ENCODE data around the gene MTX1.
"Not testable (repeated sequence)": the region's sequence is repeated elsewhere in the genome, so short reads cannot be mapped to it uniquely, and the experiment has no call there.

MTX1 gene

GRCh38 chr1:155208541-155209311 lies at the start of gene MTX1:
Gene MTX1 (plus strand): TSS chr1:155208695. CDS start chr1:155208805, 110 bp downstream.
- Histone ChIP-seq H3K27me3 (ENCODE audit: control insufficient read depth, low read length) (no peaks in the 10 kb centered on the region), H3K4me2 (ENCODE audit: low read length) (peak within 1 kb of the TSS; percentile 93), H4K20me1 (ENCODE audit: control insufficient read depth, insufficient read depth, low read depth, low read length) (no peaks in the 10 kb centered on the region), H3K4me1 (ENCODE audit: control insufficient read depth, low read length) (peaks cover 36% of the 10 kb centered on the region), H3K4me3 (ENCODE audit: low read length) (peak within 1 kb of the TSS; percentile 97), H3K9me3 (ENCODE audit: control insufficient read depth, insufficient read depth, low read length) (no peaks in the 10 kb centered on the region), H3K9me2 (replicated peaks; ENCODE audit: control insufficient read depth, low read length) (no peaks in the 10 kb centered on the region), H3K36me3 (ENCODE audit: control insufficient read depth, low read length) (peaks cover 4% of the 10 kb centered on the region), H3K27ac (ENCODE audit: low read depth, low read length) (peak within 1 kb of the TSS; percentile 76), H3K79me2 (ENCODE audit: control insufficient read depth, low read length) (peaks cover 11% of the 10 kb centered on the region), H3F3A (ENCODE audit: control insufficient read depth, insufficient read depth) (peaks cover 5% of the 10 kb centered on the region)
- TF ChIP-seq CTCF (IDR thresholded peaks at IDR 0.05; ENCODE audit: low read depth, low read length, poor library complexity, severe bottlenecking), result no peak
- no peak for TF ChIP-seq EZH2phosphoT487 (IDR thresholded peaks at IDR 0.05; ENCODE audit: borderline replicate concordance, low read length)

GRCh38 chr1:155158991-155159390 lies 49.5 kb upstream of the MTX1 start:
- H3K36me3 ChIP-seq (ENCODE audit: control insufficient read depth, low read length), result no peaks in the 10 kb centered on the region
- H4K20me1 ChIP-seq (ENCODE audit: control insufficient read depth, insufficient read depth, low read depth, low read length), result no peaks in the 10 kb centered on the region
- no peaks in the 10 kb centered on the region for H3K9me3 ChIP-seq (ENCODE audit: control insufficient read depth, insufficient read depth, low read length)
- TF ChIP-seq EZH2phosphoT487 (IDR thresholded peaks at IDR 0.05; ENCODE audit: borderline replicate concordance, low read length), result no peak
- H3K27ac ChIP-seq (ENCODE audit: low read depth, low read length), result no peak overlapping the region
- peaks cover 2% of the 10 kb centered on the region; the same call in 1 of the 2 replicates for H3K27me3 ChIP-seq (ENCODE audit: control insufficient read depth, low read length)
- H3K4me3 ChIP-seq (ENCODE audit: low read length), result no peak overlapping the region
- H3K4me2 ChIP-seq (ENCODE audit: low read length), result no peak overlapping the region
- 0 out of 2 replicates have a peak, but pooled peaks cover 3% of the 10 kb centered on the region for H3F3A ChIP-seq (ENCODE audit: control insufficient read depth, insufficient read depth)
- no peaks in the 10 kb centered on the region for H3K4me1 ChIP-seq (ENCODE audit: control insufficient read depth, low read length)
- H3K79me2 ChIP-seq (ENCODE audit: control insufficient read depth, low read length), result no peaks in the 10 kb centered on the region
- no peaks in the 10 kb centered on the region for H3K9me2 ChIP-seq (replicated peaks; ENCODE audit: control insufficient read depth, low read length)

- Histone ChIP-seq H3K4me3 (ENCODE audit: low read length) (no peak overlapping the region), H4K20me1 (ENCODE audit: control insufficient read depth, insufficient read depth, low read depth, low read length) (no peaks in the 10 kb centered on the region), H3K79me2 (ENCODE audit: control insufficient read depth, low read length) (no peaks in the 10 kb centered on the region), H3K27ac (ENCODE audit: low read depth, low read length) (no peak overlapping the region), H3K9me2 (replicated peaks; ENCODE audit: control insufficient read depth, low read length) (no peaks in the 10 kb centered on the region), H3K27me3 (ENCODE audit: control insufficient read depth, low read length) (peaks cover 1% of the 10 kb centered on the region; the same call in 1 of the 2 replicates), H3F3A (ENCODE audit: control insufficient read depth, insufficient read depth) (0 out of 2 replicates have a peak, but pooled peaks cover 3% of the 10 kb centered on the region), H3K36me3 (ENCODE audit: control insufficient read depth, low read length) (no peaks in the 10 kb centered on the region), H3K9me3 (ENCODE audit: control insufficient read depth, insufficient read depth, low read length) (no peaks in the 10 kb centered on the region), H3K4me1 (ENCODE audit: control insufficient read depth, low read length) (peaks cover 4% of the 10 kb centered on the region; the same call in 1 of the 2 replicates), H3K4me2 (ENCODE audit: low read length) (no peak overlapping the region)
- no peak for TF ChIP-seq EZH2phosphoT487 (IDR thresholded peaks at IDR 0.05; ENCODE audit: borderline replicate concordance, low read length)
- TF ChIP-seq CTCF (IDR thresholded peaks at IDR 0.05; ENCODE audit: low read depth, low read length, poor library complexity, severe bottlenecking), result no peak
These were observed 48.4 kb upstream of the MTX1 start for GRCh38 chr1:155160128-155160527.

- H3K4me2 ChIP-seq (ENCODE audit: low read length); H4K20me1 ChIP-seq (ENCODE audit: control insufficient read depth, insufficient read depth, low read depth, low read length); H3K27ac ChIP-seq (ENCODE audit: low read depth, low read length); H3K79me2 ChIP-seq (ENCODE audit: control insufficient read depth, low read length); H3K36me3 ChIP-seq (ENCODE audit: control insufficient read depth, low read length); H3K4me3 ChIP-seq (ENCODE audit: low read length); H3K9me2 ChIP-seq (replicated peaks; ENCODE audit: control insufficient read depth, low read length); H3F3A ChIP-seq (ENCODE audit: control insufficient read depth, insufficient read depth); H3K9me3 ChIP-seq (ENCODE audit: control insufficient read depth, insufficient read depth, low read length); H3K27me3 ChIP-seq (ENCODE audit: control insufficient read depth, low read length): not testable (repeated sequence)
- H3K4me1 ChIP-seq (ENCODE audit: control insufficient read depth, low read length), result peaks cover 28% of the 10 kb centered on the region
These were observed 45.9 kb upstream of the MTX1 start for GRCh38 chr1:155162631-155163030.

GRCh38 chr1:155163785-155164184 lies 44.7 kb upstream of the MTX1 start:
- H3K4me3 ChIP-seq (ENCODE audit: low read length); H4K20me1 ChIP-seq (ENCODE audit: control insufficient read depth, insufficient read depth, low read depth, low read length); H3K79me2 ChIP-seq (ENCODE audit: control insufficient read depth, low read length); H3K9me3 ChIP-seq (ENCODE audit: control insufficient read depth, insufficient read depth, low read length); H3F3A ChIP-seq (ENCODE audit: control insufficient read depth, insufficient read depth); H3K4me2 ChIP-seq (ENCODE audit: low read length); H3K36me3 ChIP-seq (ENCODE audit: control insufficient read depth, low read length); H3K27me3 ChIP-seq (ENCODE audit: control insufficient read depth, low read length); H3K9me2 ChIP-seq (replicated peaks; ENCODE audit: control insufficient read depth, low read length); H3K27ac ChIP-seq (ENCODE audit: low read depth, low read length): not testable (repeated sequence)
- H3K4me1 ChIP-seq (ENCODE audit: control insufficient read depth, low read length), result peaks cover 33% of the 10 kb centered on the region

GRCh38 chr1:155164625-155165024 lies 43.9 kb upstream of the MTX1 start:
- H3K4me3 ChIP-seq (ENCODE audit: low read length), result not testable (repeated sequence)

More at GRCh38 chr1:155164625-155165024, 43.9 kb upstream of the MTX1 start:
- H3K27me3 ChIP-seq (ENCODE audit: control insufficient read depth, low read length); H3K27ac ChIP-seq (ENCODE audit: low read depth, low read length); H3K79me2 ChIP-seq (ENCODE audit: control insufficient read depth, low read length); H3F3A ChIP-seq (ENCODE audit: control insufficient read depth, insufficient read depth); H3K9me2 ChIP-seq (replicated peaks; ENCODE audit: control insufficient read depth, low read length); H3K4me2 ChIP-seq (ENCODE audit: low read length); H3K9me3 ChIP-seq (ENCODE audit: control insufficient read depth, insufficient read depth, low read length); H4K20me1 ChIP-seq (ENCODE audit: control insufficient read depth, insufficient read depth, low read depth, low read length): not testable (repeated sequence)
- H3K4me1 ChIP-seq (ENCODE audit: control insufficient read depth, low read length), result peaks cover 33% of the 10 kb centered on the region
- peaks cover 13% of the 10 kb centered on the region for H3K36me3 ChIP-seq (ENCODE audit: control insufficient read depth, low read length)

All from DOHH2 (cell line).